Erythroblast (primary cell): ENCODE results near the gene SHTN1.

Source experiments
- DNase-seq, 2 experiments: peaks; one replicate each; lab custom pipeline; 2025; lab: John Stamatoyannopoulos, UW
- GATA1 ChIP-seq: IDR thresholded peaks from 2 replicates; pipeline ENCODE4 v1.6.1; 2011; ENCODE audit warnings: low read depth, mild to moderate bottlenecking, control low read depth, low read length, moderate library complexity
- POLR2A ChIP-seq: IDR thresholded peaks from 2 replicates; pipeline ENCODE4 v1.6.1; 2011; ENCODE audit warnings: mild to moderate bottlenecking, low read length

SHTN1 gene

GRCh38 chr10:116868198-116868676 is 136.8 kb downstream of the SHTN1 start:
- no peak for TF ChIP-seq POLR2A
- TF ChIP-seq GATA1, result no peak

DNA sequence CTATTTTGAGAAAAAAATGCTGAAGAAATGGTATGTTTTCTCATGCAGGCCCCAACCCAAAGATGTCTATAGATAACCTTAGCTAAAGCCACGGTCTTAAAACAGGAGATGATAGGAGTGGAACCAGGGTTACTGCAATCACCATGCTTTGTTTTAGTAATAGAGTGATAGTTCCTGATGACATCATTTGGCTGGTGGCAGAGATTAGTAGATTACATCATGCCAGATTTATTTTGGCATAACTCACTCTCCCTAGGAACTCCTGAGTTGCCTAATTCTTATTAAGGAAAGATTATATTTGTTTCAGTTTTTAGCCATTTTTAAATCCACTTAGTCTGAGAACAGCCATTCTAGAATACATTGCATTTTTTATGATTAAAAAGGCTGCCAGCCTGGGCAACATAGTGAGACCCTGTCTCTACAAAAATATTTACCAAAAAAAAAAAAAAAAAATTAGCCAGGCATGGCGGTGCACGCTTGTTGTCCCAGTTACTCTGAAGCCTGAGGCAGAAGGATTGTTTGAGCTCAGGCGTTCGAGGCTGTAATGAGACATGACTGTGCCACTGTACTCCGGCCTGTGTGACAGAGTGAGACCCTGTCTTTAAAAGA is 137.9 kb downstream of the SHTN1 start:
- TF ChIP-seq POLR2A (no peak), GATA1 (no peak)
- DNase-seq, result no peak

More at GRCh38 chr10:116868198-116868676, 136.8 kb downstream of the SHTN1 start:
- no peak for DNase-seq

DNA sequence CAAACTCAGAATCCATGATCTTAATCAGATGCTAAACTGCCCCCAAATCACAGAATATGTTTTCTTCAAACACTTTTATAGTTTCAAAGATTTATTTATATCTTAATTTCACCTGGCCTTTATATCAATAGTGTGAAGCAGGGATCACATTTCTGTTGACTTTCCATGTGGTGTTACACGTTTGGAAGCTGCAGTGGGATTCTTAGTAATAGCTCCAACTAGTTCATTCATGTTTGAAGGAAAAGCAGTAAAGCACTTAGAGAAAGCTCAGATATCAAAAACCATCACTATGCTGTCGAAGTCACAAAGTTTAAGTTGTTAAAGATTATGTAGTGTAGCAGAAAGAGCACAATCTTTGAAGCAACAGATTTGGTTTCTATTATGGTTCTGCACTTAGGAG is 138.9 kb downstream of the SHTN1 start:
- DNase-seq, result no peak
- TF ChIP-seq POLR2A (no peak), GATA1 (no peak)

GRCh38 chr10:116864436-116864835 is 140.6 kb downstream of the SHTN1 start:
- no peak for DNase-seq
- TF ChIP-seq POLR2A (no peak), GATA1 (no peak)

DNA sequence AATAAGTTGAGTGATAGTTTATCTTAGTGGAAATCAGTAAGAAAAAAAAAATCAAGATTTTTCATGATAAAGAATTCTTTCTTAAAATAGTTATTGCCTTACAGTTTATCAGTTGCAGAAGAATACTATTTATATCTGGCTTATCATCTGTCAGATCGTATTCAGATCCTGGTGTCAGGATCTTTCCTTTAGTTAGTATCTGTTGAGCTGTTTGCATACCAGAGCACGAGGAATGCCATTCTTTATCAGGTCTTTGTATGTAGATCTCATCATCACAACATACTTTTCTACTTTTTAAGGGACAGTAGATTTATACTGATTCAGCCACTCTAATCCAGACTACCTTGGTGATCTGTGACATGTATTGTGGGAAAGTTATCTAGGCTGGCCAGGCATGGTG is 143.2 kb downstream of the SHTN1 start:
- no peak for DNase-seq
- no peak for TF ChIP-seq POLR2A
- no peak for TF ChIP-seq GATA1

- no peak for DNase-seq
Measured at GRCh38 chr10:116857156-116857555, 147.8 kb downstream of the SHTN1 start.

GRCh38 chr10:116853701-116854100 is 151.3 kb downstream of the SHTN1 start:
- TF ChIP-seq GATA1 (no peak), POLR2A (no peak)
- no peak for DNase-seq

More at GRCh38 chr10:116857156-116857555, 147.8 kb downstream of the SHTN1 start:
- TF ChIP-seq GATA1 (no peak), POLR2A (no peak)

GRCh38 chr10:116853287-116853686 is 151.7 kb downstream of the SHTN1 start:
- TF ChIP-seq GATA1 (no peak), POLR2A (no peak)
- DNase-seq, result no peak

GRCh38 chr10:116852246-116852645 is 152.7 kb downstream of the SHTN1 start:
- TF ChIP-seq POLR2A (no peak), GATA1 (no peak)
- no peak for DNase-seq

GRCh38 chr10:116850058-116850611 is 154.9 kb downstream of the SHTN1 start:
- no peak for DNase-seq
- no peak for TF ChIP-seq POLR2A
- TF ChIP-seq GATA1, result no peak

DNA sequence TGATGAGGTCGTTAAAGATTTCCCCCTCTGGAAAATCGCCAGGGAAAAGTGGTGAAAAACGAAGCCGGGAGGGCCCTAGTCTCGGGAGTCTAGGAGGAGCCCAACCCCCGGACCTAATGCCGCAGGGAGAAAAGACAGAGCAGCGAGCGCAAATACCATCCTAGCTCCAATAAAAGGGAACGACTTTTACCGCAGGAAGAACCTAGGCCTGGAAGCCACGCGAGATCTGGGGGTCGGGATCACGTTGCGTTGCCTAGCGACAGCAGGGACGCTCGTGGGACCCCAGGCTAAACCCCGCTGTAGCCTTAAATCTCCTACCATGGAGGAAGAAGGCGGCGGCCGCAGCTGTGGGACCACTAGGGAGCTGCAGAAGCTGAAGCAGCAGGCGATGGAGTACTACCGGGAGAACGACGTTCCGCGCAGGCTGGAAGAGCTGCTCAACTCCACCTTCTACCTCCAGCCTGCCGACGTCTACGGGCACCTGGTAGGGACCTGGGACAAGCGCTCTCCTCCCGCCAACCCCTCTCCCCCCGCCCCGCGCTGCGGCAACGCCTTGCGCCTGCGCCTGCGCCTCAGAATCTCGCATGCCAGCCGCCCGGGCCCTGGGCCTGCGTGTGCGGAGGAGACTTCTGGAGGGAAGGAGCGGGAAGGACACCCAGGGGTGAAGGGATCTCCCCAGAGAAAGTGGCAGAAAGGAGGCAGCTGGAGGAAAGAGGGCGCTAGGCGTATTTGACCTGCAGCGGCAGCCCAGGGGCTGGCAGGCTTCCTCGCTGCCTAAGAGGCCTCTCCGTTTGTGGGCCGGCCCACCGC is 155.5 kb downstream of the SHTN1 start, which contains the start of gene ENO4:
Gene ENO4, plus strand, starts transcription at position 252 of the 810 bp plus-strand sequence. Its CDS starts 68 bp downstream, at position 320.
- DNase-seq, result no peak
- TF ChIP-seq GATA1 (no peak), POLR2A (no peak)

DNA sequence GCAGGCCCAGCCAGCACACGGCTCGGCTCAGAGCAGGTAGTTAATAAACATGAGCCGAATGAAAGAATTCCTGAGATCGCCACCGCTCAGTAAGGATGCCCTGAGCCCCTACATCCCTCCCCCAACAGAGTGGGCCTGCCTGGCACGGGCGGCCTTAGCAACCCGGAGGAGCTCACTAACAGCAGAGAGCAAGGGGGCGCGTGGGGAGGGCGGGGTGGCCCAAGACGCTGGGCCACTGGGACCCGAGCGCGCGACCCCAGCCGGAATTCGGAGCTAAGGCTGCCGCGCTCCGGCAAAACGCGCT is 156.1 kb downstream of the SHTN1 start:
- TF ChIP-seq POLR2A, result no peak
- TF ChIP-seq GATA1, result no peak
- DNase-seq, result no peak

- DNase-seq, result no peak
- TF ChIP-seq GATA1 (no peak), POLR2A (no peak)
Measured at GRCh38 chr10:116848032-116848943, 156.7 kb downstream of the SHTN1 start.

DNA sequence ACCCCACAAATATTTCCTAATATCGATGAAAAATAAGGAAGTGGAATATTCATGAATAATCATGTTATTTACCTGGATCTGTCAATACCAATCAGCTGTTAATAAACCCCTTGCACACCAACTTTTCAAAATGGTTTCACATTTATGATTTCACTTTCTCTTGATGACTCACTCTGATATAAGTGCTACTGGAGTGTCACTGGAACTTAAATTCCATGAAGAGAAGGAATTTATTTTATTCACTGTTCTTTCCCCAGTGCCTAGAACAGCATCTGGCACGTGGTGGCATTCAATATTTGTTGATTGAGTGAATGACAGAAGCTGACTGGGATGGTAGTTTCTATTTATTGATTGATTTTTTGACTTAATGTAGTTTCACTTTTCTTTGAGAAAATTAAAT is 159.2 kb downstream of the SHTN1 start:
- TF ChIP-seq POLR2A, result no peak
- no peak for TF ChIP-seq GATA1
- DNase-seq, result no peak
